Liver (tissue), 9 donors: ENCODE measurements around the gene NPS. TPM values are rescaled to one million over a fixed set of nuclear protein-coding genes. Genes with fewer than 3 reads are reported as not detected.

ENCODE experiments used
- DNase-seq: peaks from one replicate; pipeline ENCODE4 v3.0.0-alpha.2; 2017; ENCODE audit warnings: low spot score
- H3K27ac ChIP-seq, 2 donors: one replicate each; pipeline ENCODE4 v1.7.0; 2013; ENCODE audit warnings: inconsistent platforms in 2 of 2, low read length in 2 of 2, control low read depth in 1 of 2, low read depth in 1 of 2, mild to moderate bottlenecking in 1 of 2
- H3K27me3 ChIP-seq, 4 donors: one replicate each; pipeline versions ENCODE4 v1.6.1 to v1.7.0; 2013; ENCODE audit warnings: low read length in 3 of 4, inconsistent platforms in 1 of 4, mild to moderate bottlenecking in 1 of 4, moderate library complexity in 1 of 4; ENCODE audit not compliant: control insufficient read depth in 4 of 4, insufficient read depth in 4 of 4
- H3K36me3 ChIP-seq, 4 donors: one replicate each; pipeline versions ENCODE4 v1.6.1 to v1.7.0; 2013; ENCODE audit warnings: low read length in 3 of 4, mild to moderate bottlenecking in 3 of 4, low read depth in 1 of 4, moderate library complexity in 1 of 4; ENCODE audit not compliant: control insufficient read depth in 4 of 4, insufficient read depth in 3 of 4
- H3K4me1 ChIP-seq, 4 donors: one replicate each; pipeline versions ENCODE4 v1.6.1 to v1.7.0; 2013; ENCODE audit warnings: low read length in 3 of 4, mild to moderate bottlenecking in 3 of 4, moderate library complexity in 1 of 4; ENCODE audit not compliant: control insufficient read depth in 4 of 4, insufficient read depth in 4 of 4
- H3K4me3 ChIP-seq, 3 donors: one replicate each; pipeline versions ENCODE4 v1.6.1 to v1.7.0; 2013; ENCODE audit warnings: low read length in 3 of 3, control low read depth in 1 of 3, low read depth in 1 of 3, mild to moderate bottlenecking in 1 of 3
- H3K9ac ChIP-seq, 2 donors: one replicate each; pipeline ENCODE4 v1.7.0; 2013; ENCODE audit warnings: low read length in 2 of 2, mild to moderate bottlenecking in 2 of 2, moderate library complexity in 2 of 2, control low read depth in 1 of 2, low read depth in 1 of 2
- H3K9me3 ChIP-seq, 4 donors: one replicate each; pipeline versions ENCODE4 v1.6.1 to v1.7.0; 2013; ENCODE audit warnings: low read length in 3 of 4; ENCODE audit not compliant: control insufficient read depth in 4 of 4
- EGR1 ChIP-seq, 2 donors: IDR thresholded peaks; 2 replicates each; pipeline ENCODE4 v1.6.1; 2016 to 2018; ENCODE audit warnings: antibody characterized with exemption in 2 of 2, low read depth in 2 of 2
- FOXA2 ChIP-seq: IDR thresholded peaks from 2 replicates; pipeline ENCODE4 v1.6.1; 2016; ENCODE audit warnings: antibody characterized with exemption
- GABPA ChIP-seq, 2 donors: IDR thresholded peaks in 1 of 2; conservative IDR thresholded peaks in 1 of 2; 2 replicates each; pipeline ENCODE4 v1.6.1; 2016; ENCODE audit warnings: antibody characterized with exemption in 2 of 2, mild to moderate bottlenecking in 1 of 2, moderate library complexity in 1 of 2
- NR2F2 ChIP-seq: IDR thresholded peaks from 2 replicates; pipeline ENCODE4 v1.6.1; 2016; ENCODE audit warnings: antibody characterized with exemption
- RAD21 ChIP-seq, 2 donors: IDR thresholded peaks; 2 replicates each; pipeline ENCODE4 v1.6.1; 2016; ENCODE audit warnings: antibody characterized with exemption in 2 of 2, mild to moderate bottlenecking in 2 of 2
- REST ChIP-seq: IDR thresholded peaks from 2 replicates; pipeline ENCODE4 v1.6.1; 2016; ENCODE audit warnings: antibody characterized with exemption, mild to moderate bottlenecking
- SP1 ChIP-seq: IDR thresholded peaks from 2 replicates; pipeline ENCODE4 v1.6.1; 2018; ENCODE audit warnings: antibody characterized with exemption, mild to moderate bottlenecking
- WGBS: extraction: QIAGEN DNeasy Blood & Tissue Kit; methylation state at CpG from one replicate; pipeline ENCODE4 v1.1.7; 2013; 5-methylcytosine and 5-hydroxymethylcytosine counted together
- polyA plus RNA-seq, 2 donors: library from polyadenylated mRNA; stranded (reverse) in 1 of 2; unstranded in 1 of 2; fragments of 200-250 nt in 1 of 2; fragments of >200 nt in 1 of 2; fragmentation: Nextera tagmentation in 1 of 2; extraction: Ambion mirVana in 1 of 2; gene quantifications; one replicate each; pipeline versions ENCODE4 v1.2.1 to v1.2.3, GENCODE V29; 2013 to 2015
- total RNA-seq, 2 donors: library from RNA; depleted of rRNA; stranded (reverse); fragments of >200 nt; gene quantifications; one replicate each; pipeline ENCODE4 v1.2.3, GENCODE V29; 2014
- TF ChIP-seq, protein P1 (sequence below): IDR thresholded peaks from 2 replicates; pipeline ENCODE4 v1.6.1; 2016; ENCODE audit warnings: antibody characterized with exemption
- TF ChIP-seq, protein P2 (sequence below): IDR thresholded peaks from 2 replicates; pipeline ENCODE4 v1.6.1; 2016; ENCODE audit warnings: antibody characterized with exemption
- TF ChIP-seq, protein P3 (sequence below): fragments of 150-350 bp; IDR thresholded peaks from 2 replicates; pipeline ENCODE4 v1.5.1; 2017; ENCODE audit warnings: improper control_type of control experiment, low read depth, low read length; ENCODE audit not compliant: missing input control
- donor health status: healthy.
- donor health status: healthy.
- donor health status: healthy.
- donor health status: healthy.
- donor health status: healthy.

Gene NPS
- total and polyA plus RNA-seq, 4 donors: not detected

- H3K4me3 ChIP-seq: no peak overlapping the region
- no peaks in the 10 kb centered on the region for H3K4me1 ChIP-seq
- H3K27ac ChIP-seq: no peak overlapping the region
- WGBS: 8% methylated on average over 11 of the region's 11 CpGs
- no peaks in the 10 kb centered on the region for H3K36me3 ChIP-seq
- H3K9ac ChIP-seq: no peak overlapping the region
- DNase-seq: no peak
- no peaks in the 10 kb centered on the region for H3K9me3 ChIP-seq
- no peak for TF ChIP-seq SP1
- TF ChIP-seq REST: peak; percentile 97
- no peak for TF ChIP-seq EGR1 (IDR thresholded peaks at IDR 0.05; ENCODE audit: low read depth in 2 of 2)
- H3K27me3 ChIP-seq: peaks cover 0 to 8% (median 0%) of the 10 kb centered on the region in 4 donors
Measured at GRCh38 chr10:127556916-127557315, 7.8 kb downstream of the NPS start.

- no peak overlapping the region for H3K4me3 ChIP-seq
- H3K27ac ChIP-seq: no peak overlapping the region
- TF ChIP-seq SP1: no peak
- TF ChIP-seq NR2F2: no peak
- no peak for TF ChIP-seq RAD21 (IDR thresholded peaks at IDR 0.05)
- TF ChIP-seq, protein P1, sequence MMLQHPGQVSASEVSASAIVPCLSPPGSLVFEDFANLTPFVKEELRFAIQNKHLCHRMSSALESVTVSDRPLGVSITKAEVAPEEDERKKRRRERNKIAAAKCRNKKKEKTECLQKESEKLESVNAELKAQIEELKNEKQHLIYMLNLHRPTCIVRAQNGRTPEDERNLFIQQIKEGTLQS: no peak
- TF ChIP-seq GABPA (IDR thresholded peaks at IDR 0.05 in 1 of 2, conservative IDR thresholded peaks at IDR 0.05 in 1 of 2): no peak
- TF ChIP-seq, protein P2, sequence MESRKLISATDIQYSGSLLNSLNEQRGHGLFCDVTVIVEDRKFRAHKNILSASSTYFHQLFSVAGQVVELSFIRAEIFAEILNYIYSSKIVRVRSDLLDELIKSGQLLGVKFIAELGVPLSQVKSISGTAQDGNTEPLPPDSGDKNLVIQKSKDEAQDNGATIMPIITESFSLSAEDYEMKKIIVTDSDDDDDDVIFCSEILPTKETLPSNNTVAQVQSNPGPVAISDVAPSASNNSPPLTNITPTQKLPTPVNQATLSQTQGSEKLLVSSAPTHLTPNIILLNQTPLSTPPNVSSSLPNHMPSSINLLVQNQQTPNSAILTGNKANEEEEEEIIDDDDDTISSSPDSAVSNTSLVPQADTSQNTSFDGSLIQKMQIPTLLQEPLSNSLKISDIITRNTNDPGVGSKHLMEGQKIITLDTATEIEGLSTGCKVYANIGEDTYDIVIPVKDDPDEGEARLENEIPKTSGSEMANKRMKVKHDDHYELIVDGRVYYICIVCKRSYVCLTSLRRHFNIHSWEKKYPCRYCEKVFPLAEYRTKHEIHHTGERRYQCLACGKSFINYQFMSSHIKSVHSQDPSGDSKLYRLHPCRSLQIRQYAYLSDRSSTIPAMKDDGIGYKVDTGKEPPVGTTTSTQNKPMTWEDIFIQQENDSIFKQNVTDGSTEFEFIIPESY: no peak
- no peak for DNase-seq
- H3K27me3 ChIP-seq: peaks cover 0 to 3% (median 0%) of the 10 kb centered on the region in 4 donors
- WGBS: 69% methylated on average over 8 of the region's 8 CpGs
- H3K9ac ChIP-seq: no peak overlapping the region
- peaks cover 0 to 3% (median 0%) of the 10 kb centered on the region in 4 donors for H3K4me1 ChIP-seq
- H3K36me3 ChIP-seq: no peaks in the 10 kb centered on the region
- no peaks in the 10 kb centered on the region for H3K9me3 ChIP-seq
Measured at GRCh38 chr10:127561647-127562046, 12.5 kb downstream of the NPS start.

DNA sequence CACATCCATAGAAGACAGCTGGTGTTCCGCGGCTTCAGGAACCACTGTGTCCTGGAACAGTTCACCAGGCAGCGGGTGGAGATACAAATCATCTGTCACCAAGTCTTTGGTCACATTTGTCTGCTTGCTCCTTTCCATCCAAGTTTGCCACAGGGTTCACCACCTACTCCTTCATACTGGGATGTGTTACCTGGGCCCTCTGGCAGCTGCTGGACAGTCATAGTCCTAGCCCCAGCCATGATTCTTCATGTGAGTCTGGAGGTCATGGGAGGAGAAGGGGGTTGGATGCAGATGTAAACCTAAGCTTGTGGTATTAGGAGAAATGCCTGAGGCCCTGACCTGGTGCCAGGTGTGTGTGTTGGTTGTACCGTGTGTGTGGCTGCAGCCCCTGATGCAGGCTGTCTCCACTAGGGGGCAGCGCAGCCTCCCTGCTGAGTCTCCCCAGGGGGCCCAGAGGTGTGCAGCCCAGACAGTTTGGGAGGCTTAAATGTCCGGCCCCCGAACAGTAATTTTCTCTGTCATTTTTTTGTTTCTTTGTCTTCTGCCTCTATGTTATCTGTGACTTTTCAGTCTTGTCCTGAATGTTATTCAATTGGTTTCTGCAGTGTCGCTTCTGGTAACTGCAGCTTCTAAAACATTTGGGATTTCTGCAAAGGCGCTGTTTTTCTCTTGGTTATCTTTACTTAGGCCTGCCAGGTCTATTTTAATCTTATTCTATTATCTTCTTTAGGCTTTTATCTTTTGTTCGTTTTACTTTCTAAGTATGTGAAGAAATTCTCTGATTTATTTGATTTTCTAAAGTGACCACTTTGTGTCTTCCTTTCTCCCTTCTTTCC lies 14.8 kb downstream of the NPS start:
- no peak overlapping the region for H3K27ac ChIP-seq
- H3K9me3 ChIP-seq: no peaks in the 10 kb centered on the region
- H3K36me3 ChIP-seq: no peaks in the 10 kb centered on the region
- no peak overlapping the region for H3K4me3 ChIP-seq
- no peak for TF ChIP-seq FOXA2
- TF ChIP-seq, protein P3, sequence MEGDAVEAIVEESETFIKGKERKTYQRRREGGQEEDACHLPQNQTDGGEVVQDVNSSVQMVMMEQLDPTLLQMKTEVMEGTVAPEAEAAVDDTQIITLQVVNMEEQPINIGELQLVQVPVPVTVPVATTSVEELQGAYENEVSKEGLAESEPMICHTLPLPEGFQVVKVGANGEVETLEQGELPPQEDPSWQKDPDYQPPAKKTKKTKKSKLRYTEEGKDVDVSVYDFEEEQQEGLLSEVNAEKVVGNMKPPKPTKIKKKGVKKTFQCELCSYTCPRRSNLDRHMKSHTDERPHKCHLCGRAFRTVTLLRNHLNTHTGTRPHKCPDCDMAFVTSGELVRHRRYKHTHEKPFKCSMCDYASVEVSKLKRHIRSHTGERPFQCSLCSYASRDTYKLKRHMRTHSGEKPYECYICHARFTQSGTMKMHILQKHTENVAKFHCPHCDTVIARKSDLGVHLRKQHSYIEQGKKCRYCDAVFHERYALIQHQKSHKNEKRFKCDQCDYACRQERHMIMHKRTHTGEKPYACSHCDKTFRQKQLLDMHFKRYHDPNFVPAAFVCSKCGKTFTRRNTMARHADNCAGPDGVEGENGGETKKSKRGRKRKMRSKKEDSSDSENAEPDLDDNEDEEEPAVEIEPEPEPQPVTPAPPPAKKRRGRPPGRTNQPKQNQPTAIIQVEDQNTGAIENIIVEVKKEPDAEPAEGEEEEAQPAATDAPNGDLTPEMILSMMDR: peak; percentile 27
- peak in 1 of 2 donors; percentile 46 for TF ChIP-seq RAD21 (IDR thresholded peaks at IDR 0.05)
- no peak overlapping the region for H3K9ac ChIP-seq
- DNase-seq: no peak
- 65% methylated on average over 10 of the region's 10 CpGs for whole genome bisulfite sequencing
- peaks cover 0 to 3% (median 0%) of the 10 kb centered on the region in 4 donors for H3K27me3 ChIP-seq
- H3K4me1 ChIP-seq: peaks cover 0 to 3% (median 0%) of the 10 kb centered on the region in 4 donors
